Smooth muscle cell of the brain vasculature (primary cell): ENCODE data around the gene SPTBN4.
A peak's percentile ranks its signal among the peaks of the same experiment; 100 is the strongest.
"Not testable (repeated sequence)": the region's sequence is repeated elsewhere in the genome, so short reads cannot be mapped to it uniquely, and the experiment has no call there.

ENCODE experiments used
- DNase-seq: peaks from one replicate; pipeline ENCODE4 v3.0.0-alpha.2; 2012; ENCODE audit warnings: low read depth, low spot score

SPTBN4 gene

GRCh38 chr19:40614622-40615411 lies 148.0 kb downstream of the SPTBN4 start:
- peak; percentile 67 for DNase-seq

DNA sequence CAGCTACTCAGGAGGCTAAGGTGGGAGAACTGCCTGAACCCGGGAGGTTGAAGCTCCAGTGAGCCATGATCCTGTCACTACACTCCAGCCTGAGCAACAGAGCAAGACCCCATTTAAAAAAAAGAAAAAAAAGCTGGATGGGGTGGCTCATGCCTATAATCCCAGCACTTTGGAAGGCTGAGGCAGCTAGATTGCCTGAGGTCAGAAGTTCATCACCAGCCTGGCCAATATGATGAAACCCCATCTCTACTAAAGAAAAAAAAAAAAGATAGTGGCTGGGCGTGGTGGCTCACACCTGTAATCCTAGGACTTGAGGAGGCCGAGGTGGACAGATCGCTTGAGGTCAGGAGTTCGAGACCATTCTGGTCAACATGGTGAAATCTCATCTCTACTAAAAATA lies 149.4 kb downstream of the SPTBN4 start:
- no peak for DNase-seq

DNA sequence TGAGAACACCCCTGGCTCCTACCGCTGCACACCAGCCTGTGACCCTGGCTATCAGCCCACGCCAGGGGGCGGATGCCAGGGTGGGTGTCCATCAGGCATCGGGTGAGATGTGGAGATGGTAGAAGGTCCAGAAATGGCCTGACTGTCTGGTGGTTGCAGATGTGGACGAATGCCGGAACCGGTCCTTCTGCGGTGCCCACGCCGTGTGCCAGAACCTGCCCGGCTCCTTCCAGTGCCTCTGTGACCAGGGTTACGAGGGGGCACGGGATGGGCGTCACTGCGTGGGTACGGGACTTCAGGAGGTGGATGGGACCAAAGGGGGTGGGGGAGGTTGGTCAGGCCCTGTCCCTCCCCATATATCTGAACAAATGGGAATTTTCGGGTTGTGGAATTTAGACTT lies 150.1 kb downstream of the SPTBN4 start:
- DNase-seq: no peak

GRCh38 chr19:40617961-40618360 lies 151.2 kb downstream of the SPTBN4 start:
- DNase-seq: no peak

DNA sequence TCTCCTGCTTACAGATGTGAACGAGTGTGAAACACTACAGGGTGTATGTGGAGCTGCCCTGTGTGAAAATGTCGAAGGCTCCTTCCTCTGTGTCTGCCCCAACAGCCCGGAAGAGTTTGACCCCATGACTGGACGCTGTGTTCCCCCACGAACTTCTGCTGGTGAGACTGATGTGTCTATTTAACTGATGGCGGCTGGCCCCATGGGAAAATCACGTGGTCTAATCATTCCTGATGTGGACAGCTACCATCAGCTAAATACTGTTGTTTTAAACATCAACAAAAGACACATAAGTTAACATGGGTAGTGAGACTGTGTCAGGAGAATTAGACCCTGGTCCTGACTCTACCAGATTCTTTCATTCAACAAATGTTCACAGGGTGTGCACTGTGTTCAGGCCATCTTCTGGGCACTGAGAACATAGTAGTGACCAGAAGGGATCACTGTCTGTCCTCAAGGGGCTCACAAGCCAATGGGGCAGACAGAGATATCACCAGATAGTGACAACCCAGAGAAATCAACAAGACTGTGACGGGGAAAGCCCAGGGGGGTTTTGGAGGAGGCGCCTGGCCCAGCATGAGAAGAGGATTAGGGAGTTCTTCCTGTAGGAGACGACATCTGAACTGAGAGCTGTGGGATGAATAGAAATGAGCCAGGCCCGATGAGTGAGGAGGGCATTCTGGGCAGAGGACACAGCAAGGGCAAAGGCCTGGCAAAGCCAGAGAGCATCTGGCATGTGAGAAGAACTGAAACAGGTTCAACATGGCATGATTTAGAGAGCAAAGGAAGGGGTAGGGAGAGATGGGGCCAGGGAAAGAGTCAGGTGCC lies 152.7 kb downstream of the SPTBN4 start:
- DNase-seq: no peak

DNA sequence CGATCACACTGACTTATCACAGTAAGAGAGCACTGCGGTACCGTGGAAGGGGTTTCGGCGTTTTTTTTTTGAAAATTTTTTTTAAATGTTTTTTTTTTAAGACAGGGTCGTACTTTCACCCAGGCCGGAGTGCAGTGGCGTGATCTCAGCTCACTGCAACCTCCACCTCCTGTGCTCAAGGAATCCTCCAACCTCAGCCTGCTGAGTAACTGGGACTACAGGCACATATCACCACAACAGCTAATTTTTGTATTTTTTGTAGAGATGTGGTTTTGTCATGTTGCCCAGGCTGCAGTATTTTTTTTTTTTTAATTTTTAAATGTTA lies 153.3 kb downstream of the SPTBN4 start:
- DNase-seq: no peak

GRCh38 chr19:40621283-40621682 lies 154.5 kb downstream of the SPTBN4 start:
- DNase-seq: no peak

DNA sequence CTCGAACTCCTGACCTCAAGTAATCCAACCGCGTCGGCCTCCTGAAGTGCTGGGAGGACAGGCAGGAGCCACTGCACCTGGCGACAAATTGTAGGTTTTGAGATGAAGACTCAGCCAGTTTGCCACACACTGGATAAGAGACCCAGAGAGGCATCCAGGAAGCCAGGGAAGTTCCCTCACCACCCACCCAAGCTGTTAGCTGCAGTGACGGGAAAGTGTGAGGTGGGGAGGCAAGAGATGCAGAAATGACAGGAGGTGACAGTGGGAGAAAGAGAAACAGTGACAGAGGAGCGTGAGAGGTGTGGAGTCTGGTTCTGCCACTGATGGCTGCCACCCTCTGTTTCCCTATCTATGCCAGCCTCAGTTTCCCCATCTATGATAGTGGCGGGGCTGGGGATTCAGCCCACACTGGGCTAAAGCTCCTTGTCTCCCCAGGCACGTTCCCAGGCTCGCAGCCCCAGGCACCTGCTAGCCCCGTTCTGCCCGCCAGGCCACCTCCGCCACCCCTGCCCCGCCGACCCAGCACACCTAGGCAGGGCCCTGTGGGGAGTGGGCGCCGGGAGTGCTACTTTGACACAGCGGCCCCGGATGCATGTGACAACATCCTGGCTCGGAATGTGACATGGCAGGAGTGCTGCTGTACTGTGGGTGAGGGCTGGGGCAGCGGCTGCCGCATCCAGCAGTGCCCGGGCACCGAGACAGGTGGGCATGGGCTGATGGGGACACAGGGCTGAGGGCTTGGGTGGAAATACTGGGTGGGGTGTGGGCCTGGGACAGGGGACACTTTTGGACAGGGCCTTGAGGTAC lies 155.4 kb downstream of the SPTBN4 start:
- no peak for DNase-seq

- DNase-seq: no peak
These were observed 155.9 kb downstream of the SPTBN4 start for GRCh38 chr19:40622773-40623075.

- no peak for DNase-seq
These were observed 156.8 kb downstream of the SPTBN4 start for GRCh38 chr19:40623403-40624251.

DNA sequence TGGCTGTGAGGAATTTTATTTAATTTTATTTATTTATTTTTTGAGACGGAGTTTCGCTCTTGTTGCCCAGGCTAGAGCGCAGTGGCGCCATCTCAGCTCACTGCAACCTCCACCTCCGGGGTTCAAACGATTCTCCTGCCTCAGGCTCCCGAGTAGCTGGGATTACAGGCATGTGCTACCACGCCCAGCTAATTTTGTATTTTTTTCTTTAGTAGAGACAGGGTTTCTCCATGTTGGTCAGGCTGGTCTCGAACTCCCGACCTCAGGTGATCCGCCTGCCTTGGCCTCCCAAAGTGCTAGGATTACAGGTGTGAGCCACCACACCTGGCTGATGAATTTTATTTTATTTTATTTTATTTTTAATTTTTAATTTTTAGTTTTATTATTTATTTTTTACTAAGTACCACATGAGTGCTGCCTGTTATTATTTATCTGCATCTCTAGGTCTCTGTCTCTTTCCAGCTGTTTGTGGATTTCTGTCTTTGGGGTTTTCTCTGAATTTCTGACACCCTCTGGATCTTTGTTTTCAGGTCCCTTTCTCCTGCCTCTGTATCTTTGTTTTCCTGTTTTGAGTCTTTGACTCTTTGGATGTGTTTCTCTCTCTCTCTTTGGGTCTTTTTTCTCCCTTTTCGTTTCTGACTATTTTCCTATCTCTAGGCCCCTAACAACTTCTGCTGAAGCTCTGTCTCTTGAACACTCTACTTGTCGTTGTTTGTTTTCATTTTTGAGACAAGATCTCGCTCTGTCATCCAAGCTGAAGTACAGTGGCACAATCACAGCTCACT lies 157.8 kb downstream of the SPTBN4 start:
- DNase-seq: not testable (repeated sequence)

DNA sequence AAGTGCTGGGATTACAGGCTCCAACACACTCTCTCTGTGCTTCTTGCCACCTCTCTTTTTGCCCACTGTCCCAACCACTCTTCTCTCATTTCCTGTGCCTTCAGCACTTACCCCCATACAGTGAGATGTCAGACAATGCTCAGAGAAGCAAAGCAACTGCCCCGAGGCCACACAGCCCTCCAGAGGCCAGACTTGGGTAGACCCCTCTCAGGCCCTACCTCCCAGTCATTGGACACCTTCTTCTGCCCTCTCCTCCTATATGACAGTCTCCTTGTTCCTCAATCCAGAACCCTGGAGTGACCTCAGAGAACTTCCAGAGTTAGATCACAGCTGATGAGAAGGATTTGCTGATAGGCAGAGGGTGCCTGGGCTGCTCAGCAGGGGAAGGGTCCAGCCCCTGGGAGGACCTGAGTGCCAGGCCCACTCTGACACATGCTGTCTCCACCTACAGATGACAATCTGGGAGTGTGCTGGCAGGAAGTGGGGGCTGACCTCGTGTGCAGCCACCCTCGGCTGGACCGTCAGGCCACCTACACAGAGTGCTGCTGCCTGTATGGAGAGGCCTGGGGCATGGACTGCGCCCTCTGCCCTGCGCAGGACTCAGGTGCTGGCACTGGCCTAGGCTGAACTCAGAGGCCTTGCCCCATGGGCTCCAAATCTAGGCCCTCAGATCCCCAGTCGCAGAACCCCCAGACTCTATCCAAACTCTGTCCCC lies 158.8 kb downstream of the SPTBN4 start:
- no peak for DNase-seq
